Thymus (tissue), 11 donors: ENCODE measurements around the gene MLPH. TPM values are rescaled to one million over a fixed set of nuclear protein-coding genes. Genes with fewer than 3 reads are reported as not detected.

ENCODE experiments used
- DNase-seq, 9 donors: peaks; one replicate each; pipeline ENCODE4 v3.0.0-alpha.2; 2013; ENCODE audit warnings: low spot score in 9 of 9, low read depth in 6 of 9, missing footprints in 1 of 9
- H3K27ac ChIP-seq, 2 donors: one replicate each; pipeline ENCODE4 v1.5.1; 2013; ENCODE audit warnings: control low read depth in 1 of 2, low read depth in 1 of 2, low read length in 1 of 2, mild to moderate bottlenecking in 1 of 2, moderate library complexity in 1 of 2
- H3K27me3 ChIP-seq, 2 donors: one replicate each; pipeline ENCODE4 v1.5.1; 2013; ENCODE audit warnings: low read length in 1 of 2; ENCODE audit not compliant: control insufficient read depth in 2 of 2, insufficient read depth in 1 of 2
- H3K36me3 ChIP-seq, 2 donors: one replicate each; pipeline ENCODE4 v1.5.1; 2013; ENCODE audit warnings: low read length in 1 of 2, mild to moderate bottlenecking in 1 of 2, moderate library complexity in 1 of 2; ENCODE audit not compliant: control insufficient read depth in 2 of 2, insufficient read depth in 2 of 2
- H3K4me1 ChIP-seq, 2 donors: one replicate each; pipeline ENCODE4 v1.5.1; 2013; ENCODE audit warnings: low read length in 2 of 2; ENCODE audit not compliant: control insufficient read depth in 2 of 2, insufficient read depth in 2 of 2
- H3K4me3 ChIP-seq, 2 donors: one replicate each; pipeline ENCODE4 v1.5.1; 2013; ENCODE audit warnings: low read length in 2 of 2, control low read depth in 1 of 2, mild to moderate bottlenecking in 1 of 2
- H3K9me3 ChIP-seq, 2 donors: one replicate each; pipeline ENCODE4 v1.5.1; 2013; ENCODE audit warnings: low read length in 1 of 2, mild to moderate bottlenecking in 1 of 2; ENCODE audit not compliant: control insufficient read depth in 2 of 2, insufficient read depth in 1 of 2
- WGBS: extraction: QIAGEN DNeasy Blood & Tissue Kit; methylation state at CpG from one replicate; pipeline ENCODE4 v1.1.7; 2013; 5-methylcytosine and 5-hydroxymethylcytosine counted together
- polyA plus RNA-seq: library from polyadenylated mRNA; stranded (reverse); fragments of 200-250 nt; gene quantifications from one replicate; pipeline ENCODE4 v1.2.3, GENCODE V29; 2013
- total RNA-seq: library from RNA; stranded (reverse); fragments of 120-200 nt; gene quantifications from one replicate; pipeline ENCODE4 v1.2.4, GENCODE V29; 2013
- donor health status: healthy.

Gene MLPH
- total and polyA plus RNA-seq, 2 donors, result 0.24 to 2.4 TPM

DNA sequence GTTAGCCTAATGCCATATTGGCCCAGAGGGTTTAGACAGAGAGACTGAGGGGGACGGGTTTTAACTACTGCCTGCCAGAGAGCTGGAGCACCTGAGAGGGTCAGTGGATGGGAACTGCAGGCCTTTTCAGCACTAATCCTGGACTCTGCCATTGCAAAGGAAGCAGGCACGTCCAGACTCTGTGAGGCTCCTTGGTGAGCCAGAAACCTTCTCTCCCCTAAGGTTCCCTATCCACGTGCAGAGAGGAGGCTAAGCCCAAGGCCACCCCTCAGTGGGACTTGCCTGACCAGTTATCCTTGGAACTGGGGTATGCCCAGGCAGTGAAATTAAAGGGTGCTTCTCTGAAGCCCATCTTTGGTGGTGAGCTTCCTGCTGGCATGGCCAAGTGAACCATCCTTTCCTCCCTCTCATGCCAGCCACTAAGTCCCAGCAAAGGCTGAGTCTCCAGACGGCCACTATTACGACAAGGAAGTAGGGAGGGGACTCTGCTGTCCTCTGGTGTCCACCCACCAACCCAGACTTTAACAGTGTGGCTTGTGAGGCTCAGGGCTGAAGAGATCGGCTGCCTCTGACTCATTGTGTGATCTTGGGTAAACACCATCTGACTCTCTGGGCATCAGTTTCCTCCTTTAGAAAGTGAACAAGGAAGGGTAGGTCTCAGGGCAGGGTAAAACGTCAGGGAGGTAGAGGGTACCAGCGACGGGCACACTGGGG, 3.9 kb upstream of the MLPH start:
- Histone ChIP-seq H3K36me3 (no peaks in the 10 kb centered on the region), H3K4me3 (no peak overlapping the region), H3K27ac (no peak overlapping the region), H3K4me1 (peaks cover 5 to 10% of the 10 kb centered on the region in 2 donors), H3K9me3 (no peaks in the 10 kb centered on the region), H3K27me3 (peaks cover 26 to 62% of the 10 kb centered on the region in 2 donors)
- no peak for DNase-seq
- 83% methylated on average over 9 of the region's 9 CpGs for WGBS

DNA sequence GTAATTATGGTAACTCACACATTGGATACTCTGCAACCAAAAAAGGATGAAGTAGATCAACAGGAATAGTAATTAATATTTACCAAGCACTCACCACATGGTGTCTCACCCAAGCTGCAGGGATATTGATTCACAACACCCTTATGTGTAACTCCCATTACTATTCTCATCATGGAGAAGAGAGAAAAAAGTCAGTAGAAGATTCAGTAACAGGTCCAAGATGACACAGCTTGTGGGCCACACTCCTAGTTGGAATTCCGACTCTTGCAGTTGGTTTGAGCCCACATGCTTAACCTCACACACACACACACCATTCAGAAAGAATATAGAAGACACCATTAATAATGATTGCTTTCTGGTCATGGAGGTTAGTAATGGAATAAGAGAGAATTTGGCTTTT, 1.7 kb upstream of the MLPH start:
- H3K4me3 ChIP-seq, result no peak overlapping the region
- WGBS, result 98% methylated on average over 1 of the region's 1 CpG
- no peak overlapping the region for H3K27ac ChIP-seq

DNA sequence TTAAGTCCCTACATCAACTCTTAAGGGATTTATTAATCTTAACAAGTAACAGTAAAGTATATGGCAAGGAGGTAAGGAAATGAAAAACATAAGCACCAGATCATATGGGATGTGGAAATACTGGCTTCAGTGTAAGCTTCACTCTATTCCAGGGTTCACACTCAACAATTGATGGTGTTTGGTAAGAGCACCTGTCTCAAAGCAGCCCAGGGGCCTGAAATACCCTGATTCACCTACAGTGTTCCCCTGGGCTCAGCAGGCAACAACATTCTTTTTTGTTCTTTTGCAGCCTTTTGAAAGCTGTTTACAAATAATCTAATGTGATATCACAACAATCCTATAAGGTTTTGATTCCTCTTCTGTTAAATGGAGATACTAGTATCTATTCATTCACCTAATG, 1.2 kb upstream of the MLPH start:
- Histone ChIP-seq H3K27ac (no peak overlapping the region), H3K4me1 (peaks cover 0 to 10% of the 10 kb centered on the region in 2 donors), H3K36me3 (no peaks in the 10 kb centered on the region), H3K27me3 (peaks cover 29 to 80% of the 10 kb centered on the region in 2 donors), H3K9me3 (no peaks in the 10 kb centered on the region), H3K4me3 (no peak overlapping the region)
- DNase-seq, result no peak

More for the DNA sequence above, 1.7 kb upstream of the MLPH start:
- Histone ChIP-seq H3K27me3 (peaks cover 29 to 82% of the 10 kb centered on the region in 2 donors), H3K9me3 (no peaks in the 10 kb centered on the region), H3K4me1 (peaks cover 0 to 10% of the 10 kb centered on the region in 2 donors), H3K36me3 (no peaks in the 10 kb centered on the region)
- DNase-seq, result no peak

DNA sequence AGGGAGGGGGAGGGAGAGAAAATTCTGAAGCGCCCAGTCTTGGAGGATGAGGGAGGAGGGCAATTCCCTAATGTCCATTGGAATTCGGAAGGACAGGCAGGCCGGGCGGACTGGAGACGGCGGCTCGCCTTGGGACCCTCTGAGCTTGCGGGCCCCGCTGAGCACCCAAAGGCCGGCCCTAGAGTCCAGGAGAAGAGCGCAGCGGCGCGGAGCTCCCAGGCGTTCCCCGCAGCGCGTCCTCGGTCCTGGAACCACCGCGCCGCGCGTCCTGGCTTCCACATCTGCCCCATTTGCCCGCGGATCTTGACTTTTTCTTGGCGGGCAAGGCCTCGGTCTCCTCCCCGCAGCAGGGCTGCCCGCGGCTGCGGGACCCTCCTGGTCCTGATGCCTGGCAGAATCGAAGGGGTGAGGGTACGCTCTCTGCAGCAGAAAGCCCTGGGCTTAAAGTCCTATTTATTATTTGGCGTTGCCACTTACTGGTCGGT, 675 bp upstream of the MLPH start:
- peaks cover 29 to 76% of the 10 kb centered on the region in 2 donors for H3K27me3 ChIP-seq
- H3K9me3 ChIP-seq, result peaks cover 1 to 4% of the 10 kb centered on the region in 2 donors
- no peak overlapping the region for H3K4me3 ChIP-seq
- no peak overlapping the region for H3K27ac ChIP-seq
- peaks cover 0 to 10% of the 10 kb centered on the region in 2 donors for H3K4me1 ChIP-seq
- no peak for DNase-seq
- 10% methylated on average over 36 of the region's 36 CpGs for WGBS
- no peaks in the 10 kb centered on the region for H3K36me3 ChIP-seq

DNA sequence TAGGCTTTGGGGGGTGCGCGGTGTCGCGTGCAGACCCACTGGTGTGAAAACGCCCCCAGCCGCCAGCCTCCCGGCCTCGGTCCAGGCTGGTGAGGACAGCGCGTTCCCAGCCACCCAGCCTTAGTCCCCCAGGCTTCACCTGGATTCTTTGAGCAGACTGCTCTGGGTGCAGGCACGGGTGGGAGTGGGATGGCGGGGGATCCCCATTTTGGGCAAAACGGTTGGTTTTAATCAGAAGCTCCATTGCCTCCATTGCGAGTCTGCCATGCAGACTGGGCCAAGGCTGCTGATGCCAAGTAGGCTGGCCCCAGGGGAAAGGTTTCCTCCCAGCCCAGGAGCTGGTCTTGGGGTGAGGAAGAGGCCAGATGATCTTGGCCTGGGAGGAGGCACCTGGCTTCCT, 445 bp downstream of the MLPH start:
- 36% methylated on average over 14 of the region's 14 CpGs for WGBS
- no peak for DNase-seq
- Histone ChIP-seq H3K4me3 (no peak overlapping the region), H3K27me3 (peaks cover 29 to 69% of the 10 kb centered on the region in 2 donors), H3K4me1 (peaks cover 0 to 4% of the 10 kb centered on the region in 2 donors), H3K9me3 (peaks cover 5 to 16% of the 10 kb centered on the region in 2 donors), H3K36me3 (no peaks in the 10 kb centered on the region), H3K27ac (no peak overlapping the region)

DNA sequence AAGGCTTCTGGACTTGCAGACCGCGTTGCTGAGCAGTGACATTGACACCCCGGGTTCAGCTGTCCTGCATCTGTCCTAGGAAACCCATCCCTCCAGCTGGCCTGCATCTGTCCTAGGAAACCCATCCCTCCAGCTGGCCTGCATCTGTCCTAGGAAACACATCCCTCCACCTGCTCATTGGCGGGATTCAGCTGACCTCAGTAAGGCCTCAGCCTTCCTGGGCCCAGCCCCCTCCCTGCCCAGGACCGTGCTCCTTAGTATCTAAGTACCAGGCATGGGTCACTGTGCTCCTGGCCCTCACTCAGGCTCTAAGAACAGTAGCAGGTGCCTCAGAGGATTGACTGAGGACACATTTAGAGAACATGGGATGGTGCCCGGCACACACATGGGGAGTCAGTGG, 1.2 kb downstream of the MLPH start:
- 95% methylated on average over 6 of the region's 6 CpGs for WGBS
- Histone ChIP-seq H3K4me1 (no peaks in the 10 kb centered on the region), H3K27me3 (peaks cover 29 to 64% of the 10 kb centered on the region in 2 donors), H3K9me3 (peaks cover 5 to 19% of the 10 kb centered on the region in 2 donors), H3K36me3 (no peaks in the 10 kb centered on the region), H3K27ac (no peak overlapping the region), H3K4me3 (no peak overlapping the region)
- no peak for DNase-seq

DNA sequence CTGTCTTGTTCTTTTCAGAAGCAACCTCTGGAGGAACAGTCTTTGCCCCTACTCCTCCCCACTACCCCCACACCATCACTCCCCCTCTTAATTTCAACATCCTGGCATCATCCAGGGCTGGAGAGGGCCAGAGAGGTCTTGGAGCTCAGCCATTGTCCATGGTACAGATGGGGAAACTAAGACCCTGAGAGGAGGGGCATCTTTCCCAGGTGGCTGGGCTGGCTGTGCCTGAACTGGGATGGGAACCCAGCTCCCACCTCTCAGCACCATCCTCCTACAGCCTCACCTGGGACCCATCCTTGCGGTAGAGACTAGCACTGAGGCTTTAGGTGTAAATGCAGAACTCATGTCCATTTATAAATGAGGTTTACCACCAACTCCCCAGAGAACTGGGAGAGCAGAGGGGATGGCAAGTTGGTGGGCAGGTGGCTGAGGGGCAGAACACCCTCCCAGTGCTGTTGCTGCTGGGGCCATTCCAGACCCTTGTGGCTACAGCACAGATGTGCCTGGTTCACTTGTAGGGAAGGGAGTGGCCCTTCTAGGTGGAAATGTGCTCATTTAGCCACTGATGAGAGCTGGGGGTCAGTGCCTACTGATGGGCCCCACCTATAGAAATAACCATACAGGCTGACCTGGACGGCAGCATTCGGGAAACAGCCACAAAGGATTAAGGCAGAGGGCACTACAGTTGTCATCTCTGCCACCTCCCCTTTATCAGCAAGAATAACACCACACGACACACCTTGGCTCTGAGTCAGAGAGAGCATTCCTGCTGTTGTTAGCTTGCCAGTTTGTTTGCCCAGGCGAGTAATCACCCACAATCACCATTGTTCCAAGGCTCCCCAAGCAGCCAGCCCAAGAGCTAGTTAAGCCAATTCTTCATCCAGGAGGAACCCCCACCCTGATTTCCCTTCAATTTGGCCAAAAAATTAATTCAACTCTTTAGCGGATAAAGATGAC, 2.1 kb downstream of the MLPH start:
- H3K4me1 ChIP-seq, result no peaks in the 10 kb centered on the region
- H3K27ac ChIP-seq, result no peak overlapping the region
- peaks cover 29 to 56% of the 10 kb centered on the region in 2 donors for H3K27me3 ChIP-seq
- DNase-seq, result no peak
- H3K4me3 ChIP-seq, result no peak overlapping the region
- WGBS, result 91% methylated on average over 6 of the region's 6 CpGs
- H3K36me3 ChIP-seq, result no peaks in the 10 kb centered on the region
- peaks cover 5 to 19% of the 10 kb centered on the region in 2 donors for H3K9me3 ChIP-seq

DNA sequence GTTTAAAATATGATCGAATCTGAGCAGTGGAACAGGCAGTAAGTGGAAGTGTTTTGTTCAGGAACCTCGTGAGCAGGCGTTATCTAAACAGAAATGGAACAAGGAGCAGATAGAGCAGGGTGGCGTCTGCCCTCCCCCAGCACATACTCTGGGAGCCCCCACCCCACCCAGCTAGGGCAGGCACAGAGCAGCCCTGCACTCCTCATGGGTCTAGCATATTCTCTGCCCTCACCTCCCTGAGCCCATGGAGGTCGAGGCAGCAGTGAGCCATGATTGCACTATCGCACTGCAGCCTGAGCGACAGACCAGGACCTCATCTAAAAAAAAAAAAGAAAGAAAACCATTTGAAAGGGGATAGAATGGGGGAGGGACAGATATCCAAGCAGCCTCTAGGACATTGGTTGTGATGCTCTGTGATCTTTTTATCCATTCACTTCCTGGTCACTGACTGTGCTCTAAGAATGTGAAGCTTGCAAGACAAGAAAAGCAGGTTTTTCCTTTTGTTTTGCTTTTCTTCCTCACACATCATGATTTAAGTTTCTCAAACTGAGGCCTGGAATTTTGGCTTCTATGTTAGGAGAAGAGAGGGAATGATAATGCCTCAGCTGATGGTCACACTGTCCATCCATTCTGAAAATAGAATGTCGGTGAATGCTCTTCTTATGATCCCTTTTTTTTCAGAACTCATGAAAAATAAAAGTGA, 3.1 kb downstream of the MLPH start:
- Histone ChIP-seq H3K27me3 (peaks cover 29 to 50% of the 10 kb centered on the region in 2 donors), H3K4me1 (no peaks in the 10 kb centered on the region), H3K36me3 (no peaks in the 10 kb centered on the region), H3K27ac (no peak overlapping the region), H3K9me3 (peaks cover 5 to 20% of the 10 kb centered on the region in 2 donors), H3K4me3 (no peak overlapping the region)
- WGBS, result 71% methylated on average over 8 of the region's 8 CpGs
- no peak for DNase-seq
